ENCODE measurements around the gene DRG1.
"Not testable (repeated sequence)": the region's sequence is repeated elsewhere in the genome, so short reads cannot be mapped to it uniquely, and the experiment has no call there.

DRG1 gene

DNA sequence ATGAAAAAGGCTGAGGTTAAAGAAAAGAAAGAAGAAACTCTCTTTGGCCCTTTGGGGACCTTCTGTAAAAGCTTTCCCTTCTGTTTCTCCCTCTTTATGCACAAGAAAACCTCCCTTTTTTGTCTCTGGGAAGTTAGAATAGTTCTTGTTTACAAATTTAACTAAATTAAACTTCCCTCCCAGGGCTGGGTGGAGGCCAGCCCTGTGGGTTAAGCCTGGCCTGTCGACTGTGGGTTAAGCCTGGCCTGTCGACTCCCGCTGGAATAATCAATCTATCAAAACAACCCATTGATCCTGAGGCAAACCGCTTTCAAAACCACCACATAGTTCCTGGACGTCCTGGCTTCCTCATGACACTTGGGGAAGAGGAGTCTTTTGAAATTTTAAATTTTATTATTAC lies 1.2 kb upstream of the DRG1 start:
- TF ChIP-seq, protein P1, sequence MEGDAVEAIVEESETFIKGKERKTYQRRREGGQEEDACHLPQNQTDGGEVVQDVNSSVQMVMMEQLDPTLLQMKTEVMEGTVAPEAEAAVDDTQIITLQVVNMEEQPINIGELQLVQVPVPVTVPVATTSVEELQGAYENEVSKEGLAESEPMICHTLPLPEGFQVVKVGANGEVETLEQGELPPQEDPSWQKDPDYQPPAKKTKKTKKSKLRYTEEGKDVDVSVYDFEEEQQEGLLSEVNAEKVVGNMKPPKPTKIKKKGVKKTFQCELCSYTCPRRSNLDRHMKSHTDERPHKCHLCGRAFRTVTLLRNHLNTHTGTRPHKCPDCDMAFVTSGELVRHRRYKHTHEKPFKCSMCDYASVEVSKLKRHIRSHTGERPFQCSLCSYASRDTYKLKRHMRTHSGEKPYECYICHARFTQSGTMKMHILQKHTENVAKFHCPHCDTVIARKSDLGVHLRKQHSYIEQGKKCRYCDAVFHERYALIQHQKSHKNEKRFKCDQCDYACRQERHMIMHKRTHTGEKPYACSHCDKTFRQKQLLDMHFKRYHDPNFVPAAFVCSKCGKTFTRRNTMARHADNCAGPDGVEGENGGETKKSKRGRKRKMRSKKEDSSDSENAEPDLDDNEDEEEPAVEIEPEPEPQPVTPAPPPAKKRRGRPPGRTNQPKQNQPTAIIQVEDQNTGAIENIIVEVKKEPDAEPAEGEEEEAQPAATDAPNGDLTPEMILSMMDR (IDR thresholded peaks at IDR 0.05; ENCODE audit: control insufficient read depth, insufficient read depth, low read depth, low read length, missing control alignments) = no peak
- no peak for DNase-seq (ENCODE audit: low read depth)
- H3K4me3 ChIP-seq (ENCODE audit: control insufficient read depth, low read depth, low read length) = no peak overlapping the region

DNA sequence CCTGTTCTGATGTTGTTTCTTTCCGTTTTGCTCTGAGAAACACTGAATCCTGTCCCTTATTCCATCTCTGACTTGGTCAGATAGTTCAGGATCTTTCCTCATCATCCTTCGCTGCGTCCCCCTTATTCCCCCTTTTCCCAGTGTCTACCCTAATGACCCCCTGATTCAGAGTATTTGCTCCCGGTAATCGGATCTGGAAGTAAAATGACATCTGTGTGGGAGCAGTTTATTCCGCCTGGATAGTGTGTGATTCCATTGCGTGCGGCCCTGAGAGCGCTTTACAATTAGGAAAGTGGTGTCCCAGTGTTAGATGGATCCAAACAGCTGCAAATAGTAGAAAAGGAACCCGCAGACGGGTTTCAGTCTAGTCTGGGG lies 606 bp downstream of the DRG1 start:
- H3K4me3 ChIP-seq (ENCODE audit: control insufficient read depth, low read depth, low read length) = peak overlapping the region; percentile 95
- DNase-seq (ENCODE audit: low read depth) = no peak
- TF ChIP-seq, protein P1 (IDR thresholded peaks at IDR 0.05; ENCODE audit: control insufficient read depth, insufficient read depth, low read depth, low read length, missing control alignments) = no peak

- DNase-seq (ENCODE audit: low read depth); H3K4me3 ChIP-seq (ENCODE audit: control insufficient read depth, low read depth, low read length): not testable (repeated sequence)
These were observed 2.9 kb downstream of the DRG1 start for GRCh38 chr22:31402350-31402749.

DNA sequence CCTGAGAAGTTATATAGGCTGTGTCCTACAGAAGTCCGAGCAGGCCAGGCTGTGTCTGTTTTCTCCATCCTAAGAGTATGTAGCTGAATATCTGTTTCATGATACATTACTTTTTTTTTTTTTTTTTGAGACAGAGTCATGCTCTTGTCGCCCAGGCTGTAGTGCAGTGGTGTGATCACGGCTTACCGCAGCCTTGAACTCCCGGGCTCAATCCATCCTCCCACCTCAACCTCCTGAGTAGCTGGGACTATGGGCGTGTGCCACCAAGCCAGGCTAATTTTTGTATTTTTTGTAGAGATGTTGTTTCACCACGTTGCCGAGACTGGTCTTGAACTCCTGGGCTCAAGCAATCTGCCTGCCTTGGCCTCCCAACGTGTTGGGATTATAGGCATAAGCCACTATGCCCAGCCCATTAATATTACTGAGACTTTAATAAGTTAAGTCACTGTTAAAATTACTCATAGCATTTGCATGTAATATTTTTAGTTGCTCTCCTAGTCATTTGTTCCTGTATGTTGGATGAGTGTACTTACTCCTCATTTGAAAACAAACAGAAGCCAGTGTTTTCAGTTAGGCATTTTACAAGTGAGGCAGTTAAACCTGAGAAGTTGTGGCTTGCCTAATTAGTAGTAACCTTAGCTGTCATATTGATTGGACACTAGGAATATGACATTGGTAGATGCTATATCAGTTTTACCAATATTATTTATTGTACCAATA lies 26.1 kb downstream of the DRG1 start:
- no peak for DNase-seq (ENCODE audit: low read depth)
- no peak overlapping the region for H3K4me3 ChIP-seq (ENCODE audit: control insufficient read depth, low read depth, low read length)
- TF ChIP-seq, protein P1 (IDR thresholded peaks at IDR 0.05; ENCODE audit: control insufficient read depth, insufficient read depth, low read depth, low read length, missing control alignments) = no peak

GRCh38 chr22:31431950-31432349 lies 32.5 kb downstream of the DRG1 start:
- TF ChIP-seq, protein P1 (IDR thresholded peaks at IDR 0.05; ENCODE audit: control insufficient read depth, insufficient read depth, low read depth, low read length, missing control alignments) = no peak
- H3K4me3 ChIP-seq (ENCODE audit: control insufficient read depth, low read depth, low read length) = no peak overlapping the region
- DNase-seq (ENCODE audit: low read depth) = no peak

DNA sequence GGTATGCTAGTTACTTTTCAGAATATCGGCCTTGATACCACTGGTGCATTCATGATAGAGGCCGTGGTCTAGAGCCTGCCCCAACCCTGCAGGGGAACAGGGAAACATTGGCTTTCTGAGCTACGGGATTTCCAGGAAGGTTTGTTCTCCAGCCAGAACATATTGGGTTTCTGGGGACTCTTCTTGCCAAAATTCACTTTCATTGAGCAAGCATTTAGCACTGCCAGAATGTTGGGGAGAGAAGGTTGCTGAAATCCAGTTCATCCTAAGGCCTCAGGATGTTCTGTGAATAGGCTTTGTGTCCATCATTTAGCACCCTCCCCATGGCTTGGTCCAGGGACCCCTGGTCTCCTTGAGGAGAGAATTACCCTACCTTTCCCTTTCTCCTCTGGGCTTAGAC lies 36.7 kb downstream of the DRG1 start:
- no peak for DNase-seq (ENCODE audit: low read depth)
- no peak overlapping the region for H3K4me3 ChIP-seq (ENCODE audit: control insufficient read depth, low read depth, low read length)
- TF ChIP-seq, protein P1 (IDR thresholded peaks at IDR 0.05; ENCODE audit: control insufficient read depth, insufficient read depth, low read depth, low read length, missing control alignments) = no peak

DNA sequence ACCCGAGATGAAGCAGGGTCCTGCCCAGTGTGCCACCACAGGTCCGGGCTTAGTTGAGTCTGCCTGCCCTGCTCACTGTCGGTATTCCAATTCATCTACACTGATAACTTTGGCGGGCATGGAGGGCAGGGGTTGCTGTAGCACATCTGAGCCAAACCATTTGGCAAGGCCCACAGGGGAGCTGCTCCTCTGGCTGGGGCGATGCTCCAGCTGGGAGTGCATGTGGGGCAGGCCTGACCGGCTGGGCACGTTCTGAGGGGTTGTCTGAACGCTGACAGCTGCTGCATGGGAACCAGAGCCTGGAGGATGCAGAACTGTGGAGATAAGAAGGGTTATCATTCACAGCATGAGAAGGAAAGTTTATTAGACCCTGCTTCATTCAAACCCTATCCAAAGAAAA lies 40.4 kb downstream of the DRG1 start:
- no peak overlapping the region for H3K4me3 ChIP-seq (ENCODE audit: control insufficient read depth, low read depth, low read length)
- no peak for DNase-seq (ENCODE audit: low read depth)
- TF ChIP-seq, protein P1 (IDR thresholded peaks at IDR 0.05; ENCODE audit: control insufficient read depth, insufficient read depth, low read depth, low read length, missing control alignments) = no peak
